Ammon's horn (tissue), 1 donor: ENCODE results near the gene PGAM5.
"Not testable (repeated sequence)": the region's sequence is repeated elsewhere in the genome, so short reads cannot be mapped to it uniquely, and the experiment has no call there.

ENCODE experiments used
- DNase-seq: peaks from one replicate; pipeline ENCODE4 v3.0.0-alpha.2; 2016; ENCODE audit warnings: low spot score

Gene PGAM5

GRCh38 chr12:132689227-132689626 lies 21.4 kb upstream of the PGAM5 start:
- DNase-seq = no peak

- DNase-seq = no peak
Measured at GRCh38 chr12:132690112-132690511, 20.5 kb upstream of the PGAM5 start.

- DNase-seq = not testable (repeated sequence)
Measured at GRCh38 chr12:132692030-132692429, 18.6 kb upstream of the PGAM5 start.

GRCh38 chr12:132694888-132695287 lies 15.8 kb upstream of the PGAM5 start:
- not testable (repeated sequence) for DNase-seq

GRCh38 chr12:132695431-132695830 lies 15.2 kb upstream of the PGAM5 start:
- DNase-seq = no peak

GRCh38 chr12:132698341-132698740 lies 12.3 kb upstream of the PGAM5 start:
- no peak for DNase-seq

GRCh38 chr12:132700212-132700822 lies 10.3 kb upstream of the PGAM5 start:
- DNase-seq = no peak

GRCh38 chr12:132702640-132703039 lies 8.0 kb upstream of the PGAM5 start:
- DNase-seq = no peak

- DNase-seq = no peak
Measured at GRCh38 chr12:132703641-132704040, 7.0 kb upstream of the PGAM5 start.

GRCh38 chr12:132707241-132707640 lies 3.4 kb upstream of the PGAM5 start:
- no peak for DNase-seq

GRCh38 chr12:132708150-132708549 lies 2.5 kb upstream of the PGAM5 start:
- no peak for DNase-seq

- no peak for DNase-seq
Measured at GRCh38 chr12:132710043-132710404, 618 bp upstream of the PGAM5 start.

- DNase-seq = no peak
Measured at GRCh38 chr12:132711080-132711843, 620 bp downstream of the PGAM5 start.

GRCh38 chr12:132713123-132713522 lies 2.5 kb downstream of the PGAM5 start:
- DNase-seq = no peak

- no peak for DNase-seq
Measured at GRCh38 chr12:132715874-132716273, 5.2 kb downstream of the PGAM5 start.

GRCh38 chr12:132716356-132716755 lies 5.7 kb downstream of the PGAM5 start:
- DNase-seq = no peak

- no peak for DNase-seq
Measured at GRCh38 chr12:132717011-132717410, 6.4 kb downstream of the PGAM5 start.

GRCh38 chr12:132717531-132718387 lies 7.1 kb downstream of the PGAM5 start:
- no peak for DNase-seq

GRCh38 chr12:132718644-132719043 lies 8.0 kb downstream of the PGAM5 start:
- no peak for DNase-seq

- no peak for DNase-seq
Measured at GRCh38 chr12:132719141-132719953, 8.7 kb downstream of the PGAM5 start.

- DNase-seq = no peak
Measured at GRCh38 chr12:132719954-132720324, 9.3 kb downstream of the PGAM5 start.
